SU-DHL-6 (cell line): Measurements from ENCODE around the gene UMODL1.

Experiments
- CTCF ChIP-seq: fragments of 200-600 bp; sonication (generic); IDR thresholded peaks from one replicate; pipeline ENCODE4 v1.5.1; 2017; ENCODE audit warnings: antibody characterized with exemption, mild to moderate bottlenecking, low read length, moderate library complexity; ENCODE audit not compliant: insufficient read depth, poor library complexity, severe bottlenecking
- EZH2phosphoT487 ChIP-seq: fragments of 200-600 bp; sonication (generic), shearing (Covaris generic); conservative IDR thresholded peaks from 2 replicates; pipeline ENCODE4 v1.6.1; 2018; ENCODE audit warnings: mild to moderate bottlenecking, antibody characterized with exemption, low read length, moderate library complexity, mixed read lengths

- TF ChIP-seq CTCF (no peak), EZH2phosphoT487 (no peak)
Observed at GRCh38 chr21:42107177-42107880, 36.2 kb downstream of the UMODL1 start.
